HG03565 (cell line): ENCODE results near the gene XDH.

ENCODE experiments used
- ATAC-seq: cut with Tn5 transposase; IDR thresholded peaks from one replicate; pipeline ENCODE4 v1.9.1; 2021; ENCODE audit warnings: mild to moderate bottlenecking, moderate library complexity; ENCODE audit not compliant: unreplicated experiment

Gene XDH

DNA sequence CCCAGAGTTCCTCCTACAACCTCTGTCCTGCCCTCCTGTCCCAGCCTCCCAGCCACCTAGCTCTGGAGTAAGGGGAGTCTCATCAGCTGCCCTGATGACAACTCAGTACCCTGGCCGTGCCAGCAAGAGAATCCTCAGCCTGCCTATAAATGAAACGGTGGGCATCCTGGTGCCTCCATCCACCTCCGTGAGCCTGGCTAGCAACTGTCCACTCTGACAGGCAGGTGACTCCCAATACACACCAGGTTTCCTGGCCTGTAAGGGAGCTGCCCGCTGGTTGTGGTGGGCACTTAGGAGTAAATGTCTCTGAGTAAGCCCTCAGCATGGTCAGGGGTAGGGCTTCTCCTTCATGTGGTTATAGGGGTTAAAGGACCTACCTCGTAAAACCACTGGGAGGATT lies 81.5 kb downstream of the XDH start:
- ATAC-seq = no peak

DNA sequence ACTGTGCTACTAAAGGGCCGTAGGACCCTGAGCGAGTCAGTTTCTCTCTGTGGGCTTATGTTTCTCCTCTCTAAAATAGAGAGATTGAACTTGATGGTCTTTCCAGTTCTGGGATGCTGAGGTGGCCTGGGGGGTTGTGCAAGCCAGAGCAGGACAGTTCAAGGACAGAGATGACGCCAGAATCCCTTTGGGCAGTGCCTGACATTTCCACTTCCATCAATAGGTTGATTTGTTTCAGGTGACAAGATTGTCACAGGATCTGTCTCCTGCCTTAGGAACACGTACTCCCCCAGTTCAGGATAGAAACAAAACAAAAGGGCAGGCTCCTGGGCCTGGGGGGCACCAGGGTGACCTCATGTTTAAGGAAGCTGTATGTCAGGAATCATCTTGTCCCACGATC lies 82.0 kb downstream of the XDH start:
- no peak for ATAC-seq

DNA sequence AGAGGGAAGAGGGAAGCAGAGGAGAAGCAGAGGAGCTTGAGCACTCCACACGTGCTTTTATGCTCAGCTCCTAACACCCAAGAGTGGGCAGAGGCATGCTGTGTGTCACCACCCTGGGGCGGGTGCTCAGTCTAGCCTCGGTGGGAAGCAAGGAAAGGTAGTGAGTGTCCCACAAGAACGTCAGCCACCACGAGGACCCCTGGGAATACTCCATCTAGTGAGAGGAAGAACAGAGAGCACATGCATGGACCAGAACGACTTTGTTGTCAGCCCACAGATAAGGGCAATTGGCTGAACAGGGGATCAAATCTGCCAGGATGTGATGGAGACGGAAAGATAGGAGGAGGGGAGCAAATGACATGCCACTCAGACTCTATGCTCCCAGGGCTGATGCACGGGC lies 83.4 kb downstream of the XDH start:
- no peak for ATAC-seq

DNA sequence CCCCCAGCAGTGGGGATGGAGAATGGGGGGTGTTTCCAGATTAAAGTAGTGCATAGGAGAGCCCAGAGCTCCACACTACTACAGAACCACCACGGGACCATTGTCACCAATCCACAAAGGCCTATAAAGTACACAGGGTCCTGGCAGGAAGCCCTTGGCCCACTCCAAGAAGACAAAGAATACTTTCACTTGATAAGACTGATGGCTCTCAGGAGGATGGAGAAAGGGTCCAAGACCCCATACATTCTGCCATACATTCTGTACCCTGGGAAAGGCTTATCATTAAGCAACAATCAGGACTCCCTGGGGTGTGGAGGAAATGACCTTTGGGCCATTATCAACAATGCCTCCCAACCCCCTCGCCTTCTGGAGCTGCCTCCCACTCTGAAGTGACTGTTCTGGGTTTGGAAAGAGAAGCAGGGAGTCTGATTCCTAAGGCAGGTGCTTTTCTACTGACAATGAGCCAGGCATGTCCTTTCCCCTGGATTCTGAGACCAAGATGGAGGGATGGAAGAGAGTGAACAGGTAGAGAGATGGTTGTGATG lies 85.4 kb downstream of the XDH start:
- ATAC-seq = no peak

DNA sequence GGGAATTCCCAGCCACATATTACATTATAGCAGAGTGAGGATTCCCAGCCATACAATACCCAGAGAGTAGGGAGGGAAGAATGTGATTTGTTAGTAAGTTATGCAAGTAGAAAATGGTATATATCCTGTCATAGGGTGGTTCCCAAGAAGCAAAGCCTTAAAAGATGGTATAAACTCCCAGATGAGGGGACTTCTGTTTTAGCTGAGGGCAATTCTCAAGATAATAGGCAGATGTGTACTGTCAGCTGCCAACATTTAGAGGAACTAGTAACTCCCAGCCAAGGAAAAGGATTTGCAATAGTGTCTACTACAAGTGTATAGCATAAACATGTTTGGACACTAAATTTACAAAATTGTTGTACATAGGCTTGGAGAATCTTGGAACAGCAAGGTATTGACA lies 86.5 kb downstream of the XDH start:
- no peak for ATAC-seq

DNA sequence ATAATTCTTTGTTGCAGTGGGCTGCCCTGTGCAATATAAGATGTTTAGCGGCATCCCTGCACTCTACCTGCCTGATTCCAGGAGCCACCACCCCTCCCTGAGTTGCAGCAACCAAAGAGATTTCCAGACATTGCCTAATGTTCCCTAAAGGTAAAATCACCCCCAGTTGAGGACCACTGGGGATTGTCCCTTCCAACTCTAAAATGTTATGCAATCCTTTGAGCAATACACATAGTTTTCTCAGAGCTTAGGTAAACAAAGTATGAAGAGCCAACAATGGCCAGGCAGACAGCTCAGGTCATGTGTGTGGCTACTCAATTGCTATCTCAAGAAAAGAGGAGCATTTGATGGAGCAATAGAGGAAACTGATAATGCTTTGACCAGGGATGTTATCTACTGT lies 87.0 kb downstream of the XDH start:
- no peak for ATAC-seq

DNA sequence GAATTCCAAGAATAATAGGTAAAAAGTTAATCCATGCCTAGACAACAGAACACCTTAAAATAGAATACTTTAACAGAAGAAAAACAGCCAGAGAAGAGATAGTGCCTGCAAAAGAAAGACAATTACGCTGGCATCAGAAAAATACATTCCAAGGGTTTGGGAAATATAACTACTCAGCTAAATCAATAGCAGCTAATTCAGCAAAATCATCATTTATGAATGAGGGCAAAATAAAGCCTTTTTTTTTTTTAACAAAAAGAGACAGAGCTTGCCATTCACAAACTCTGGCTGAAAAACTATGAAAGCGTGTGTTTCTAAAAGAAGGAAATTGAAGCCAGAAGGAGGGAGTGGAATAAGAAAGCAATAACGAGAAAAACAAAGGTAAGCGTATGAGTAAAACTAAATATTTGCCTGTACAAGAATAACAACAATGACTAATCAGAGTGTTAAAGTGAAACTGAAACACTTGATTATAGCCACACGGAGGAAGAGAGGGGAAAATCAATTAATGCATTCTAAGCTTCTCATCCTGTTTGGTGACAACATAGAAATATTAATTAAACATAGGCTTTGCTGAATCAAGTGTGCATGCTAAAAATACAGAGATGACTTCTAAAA lies 90.4 kb downstream of the XDH start:
- peak; percentile 87 for ATAC-seq

DNA sequence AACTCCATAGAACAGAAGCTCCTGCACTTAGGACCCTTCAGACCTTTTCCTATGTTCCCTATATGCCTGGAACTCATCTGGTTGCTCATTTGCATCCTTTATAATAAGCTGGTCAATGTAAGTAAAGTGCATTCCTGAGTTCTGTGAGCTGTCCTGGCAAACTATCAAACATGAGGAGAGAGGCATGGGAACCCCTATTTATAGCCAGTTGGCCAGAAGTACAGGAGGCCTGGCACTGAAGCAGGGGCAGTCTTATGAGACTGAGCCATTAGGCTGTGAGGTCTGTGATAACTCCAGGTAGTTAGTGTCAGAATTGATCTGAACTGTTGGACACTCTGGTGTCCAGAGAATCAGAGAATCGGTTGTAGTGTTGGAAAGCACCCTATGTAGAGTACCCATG lies 92.2 kb downstream of the XDH start:
- ATAC-seq = no peak

DNA sequence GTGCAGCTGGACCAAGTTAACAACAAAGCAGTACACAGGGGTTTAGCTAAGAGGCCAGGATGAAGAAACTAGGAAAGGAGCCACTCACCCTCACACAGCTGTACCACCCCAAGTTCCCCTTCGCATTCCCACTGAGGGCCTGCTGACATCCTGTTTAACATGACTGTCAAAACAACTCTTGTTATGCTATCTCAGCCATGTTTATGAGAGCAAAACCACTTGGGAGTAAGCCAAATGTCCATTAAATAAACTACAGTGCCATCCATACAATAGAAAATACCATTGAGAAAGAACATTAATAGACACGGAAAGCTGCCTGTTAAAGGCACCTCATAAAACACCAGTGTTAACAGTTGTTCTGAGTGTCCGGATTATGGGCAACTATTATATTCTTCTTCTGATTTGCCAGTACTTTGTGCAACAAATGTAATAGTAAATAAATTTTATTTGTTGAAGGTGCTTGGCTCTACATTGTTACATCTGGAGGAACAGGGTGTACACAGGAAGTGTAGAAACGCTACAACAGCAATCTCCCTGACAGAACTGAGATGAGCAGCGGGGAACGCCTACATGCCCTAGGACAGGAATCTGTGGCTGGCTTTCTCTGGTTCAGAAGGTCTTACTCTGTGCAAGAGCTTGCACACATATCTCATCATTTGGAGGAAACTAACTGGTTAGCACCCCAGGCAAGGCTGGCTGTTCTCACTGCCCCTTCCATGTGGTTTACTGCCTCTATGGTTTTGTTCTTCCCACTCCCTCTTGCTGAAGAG lies 95.0 kb downstream of the XDH start:
- peak; percentile 47 for ATAC-seq

DNA sequence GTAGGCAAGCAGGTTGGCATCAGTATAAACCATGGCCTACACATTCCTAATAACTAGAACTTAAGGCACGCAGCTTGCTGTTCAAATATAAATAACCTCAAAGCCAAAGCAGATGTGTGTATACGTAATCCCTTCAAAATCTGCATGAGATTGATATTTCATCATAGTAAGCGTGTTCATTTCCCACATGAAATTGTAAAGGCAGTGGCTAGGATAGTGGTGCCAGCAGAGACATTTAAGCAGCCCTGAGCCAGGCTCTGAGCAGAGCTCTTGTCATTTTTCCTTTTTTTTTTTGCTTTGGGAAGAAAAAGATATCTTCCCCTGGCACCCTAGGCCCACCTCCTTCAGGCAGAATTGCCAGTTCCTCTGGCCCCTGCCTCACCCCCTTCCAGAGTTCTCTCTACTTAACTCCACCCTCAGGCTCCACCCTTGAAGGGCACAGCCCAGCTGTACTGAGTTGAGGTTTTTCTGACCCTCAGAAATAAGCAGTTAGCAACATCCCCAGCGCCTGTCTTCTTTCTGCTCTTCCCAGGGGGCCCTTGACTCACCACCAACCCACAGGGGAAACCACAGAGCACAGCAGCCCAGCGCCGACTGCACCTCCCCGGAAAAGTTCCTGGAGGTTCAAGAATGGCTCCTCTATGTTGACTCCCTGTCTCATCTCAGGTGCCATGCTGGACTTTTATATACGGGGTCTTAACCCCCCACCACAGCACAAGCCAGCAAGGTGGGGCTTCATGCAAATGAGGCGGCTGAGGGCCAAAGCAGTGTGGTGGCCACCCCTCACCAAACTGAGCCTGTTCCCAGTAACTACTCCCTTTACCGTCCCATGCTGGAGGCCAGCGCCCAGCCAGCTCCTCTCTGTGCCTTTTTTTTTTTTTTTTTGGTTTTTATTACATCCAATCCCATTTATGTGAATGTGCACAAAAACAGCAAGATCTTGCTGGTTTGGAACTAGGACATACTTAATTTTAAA lies 95.9 kb downstream of the XDH start:
- ATAC-seq = peak; percentile 72

DNA sequence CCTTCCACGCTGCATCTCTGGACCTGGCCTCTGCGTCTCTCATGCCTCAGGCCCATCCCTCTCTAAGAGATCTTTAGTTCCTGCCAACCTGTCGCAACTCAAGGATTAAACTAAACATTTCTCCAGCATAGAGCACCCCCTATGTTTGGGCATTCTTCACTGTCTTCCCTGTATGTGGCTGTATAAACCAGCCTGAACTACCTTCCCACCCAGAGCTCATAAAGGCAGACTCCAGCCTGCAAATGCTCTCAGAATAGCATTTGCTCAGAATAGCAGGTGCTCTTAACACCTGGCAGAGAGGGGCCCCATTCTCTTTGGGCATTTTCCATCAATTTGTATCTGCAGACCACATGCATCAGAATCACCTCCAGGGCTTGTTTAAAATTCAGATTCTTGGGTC lies 97.1 kb downstream of the XDH start:
- no peak for ATAC-seq

DNA sequence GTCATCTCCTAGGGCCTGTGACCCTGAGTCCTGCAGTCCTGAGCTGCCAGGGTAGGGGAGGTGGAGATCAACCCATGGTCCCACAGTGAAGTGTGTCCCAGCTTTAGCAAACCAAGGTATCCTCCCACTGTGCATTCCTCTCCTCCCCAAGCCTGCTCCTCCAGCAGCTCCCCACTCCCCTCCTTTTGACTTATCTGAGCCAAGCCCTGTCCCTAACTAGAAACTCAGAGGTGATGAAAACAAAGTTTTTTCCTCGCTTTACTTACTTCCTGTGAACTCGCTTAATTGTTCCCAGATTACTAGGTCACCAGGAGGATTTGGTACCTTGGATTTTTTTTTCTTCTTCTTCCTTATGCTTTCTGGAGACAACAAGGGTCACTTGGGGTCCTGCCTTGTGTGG lies 99.8 kb downstream of the XDH start:
- no peak for ATAC-seq

DNA sequence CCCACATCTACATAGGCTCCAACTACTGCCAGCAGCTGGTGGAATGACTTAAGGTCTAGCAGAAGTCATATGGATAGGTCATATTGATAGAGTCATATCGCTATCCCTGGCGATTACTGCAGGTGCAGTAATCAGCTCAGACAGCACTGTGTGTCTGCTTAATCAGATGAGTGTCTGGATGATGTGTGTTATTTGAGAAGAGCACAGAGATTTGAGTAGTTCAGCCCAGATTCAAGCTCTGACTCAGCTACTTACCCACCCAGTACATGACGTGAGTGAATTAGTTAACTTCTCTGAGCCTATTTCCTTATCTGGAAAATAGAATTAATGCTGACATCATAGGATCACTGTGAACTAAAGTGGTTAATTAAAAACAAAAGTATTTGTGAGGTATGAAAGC lies 101.6 kb downstream of the XDH start:
- no peak for ATAC-seq

DNA sequence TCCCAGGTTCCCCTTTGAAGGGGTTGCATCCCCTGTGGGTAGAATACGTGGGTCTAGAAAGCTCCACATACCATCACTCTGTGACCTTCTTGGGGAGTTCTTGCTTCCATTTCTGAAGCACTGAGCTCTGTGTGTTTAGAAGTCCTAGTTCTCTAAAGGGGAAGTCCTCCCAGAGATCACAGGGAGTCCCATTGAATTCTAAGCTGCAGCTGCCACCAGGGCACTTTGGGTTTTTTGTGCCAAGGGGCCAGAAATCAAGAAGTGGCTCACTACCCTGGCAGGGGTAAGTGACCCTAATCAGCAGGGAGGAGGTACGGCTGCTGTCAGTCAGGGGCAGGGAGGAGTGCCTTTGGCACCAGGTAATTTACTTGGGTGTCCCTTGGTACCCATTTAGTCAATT lies 109.7 kb downstream of the XDH start:
- ATAC-seq = no peak

DNA sequence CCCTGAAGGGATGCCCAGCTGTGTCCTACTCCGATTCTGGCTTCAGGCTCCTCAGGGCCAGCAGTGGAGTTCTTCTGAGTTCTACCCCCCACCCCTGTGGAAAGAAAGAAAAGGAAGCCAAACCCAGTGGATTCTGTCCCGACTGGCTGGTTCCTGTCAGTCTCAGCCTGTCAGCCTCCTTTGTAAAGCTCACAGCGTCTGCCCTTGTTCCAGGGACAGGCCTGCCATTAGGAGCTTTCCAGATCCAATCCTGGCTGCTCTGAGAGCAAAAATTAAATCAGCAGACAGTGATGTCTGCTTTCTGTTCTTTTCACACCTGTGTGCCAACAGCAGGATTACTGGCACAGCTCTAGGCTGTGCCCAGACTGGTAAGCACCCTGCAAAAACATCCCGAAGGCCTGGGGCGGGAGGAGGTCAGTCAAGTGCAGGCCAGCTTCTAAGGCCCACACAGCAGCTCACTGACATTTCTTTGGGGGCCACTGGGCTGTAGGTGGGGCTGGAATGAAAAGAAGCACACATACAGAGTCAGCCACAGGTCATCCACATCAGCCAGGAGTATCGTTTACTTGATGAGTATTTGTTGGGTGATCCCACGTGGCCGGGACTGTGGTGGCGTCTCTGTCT lies 111.5 kb downstream of the XDH start:
- ATAC-seq = no peak

DNA sequence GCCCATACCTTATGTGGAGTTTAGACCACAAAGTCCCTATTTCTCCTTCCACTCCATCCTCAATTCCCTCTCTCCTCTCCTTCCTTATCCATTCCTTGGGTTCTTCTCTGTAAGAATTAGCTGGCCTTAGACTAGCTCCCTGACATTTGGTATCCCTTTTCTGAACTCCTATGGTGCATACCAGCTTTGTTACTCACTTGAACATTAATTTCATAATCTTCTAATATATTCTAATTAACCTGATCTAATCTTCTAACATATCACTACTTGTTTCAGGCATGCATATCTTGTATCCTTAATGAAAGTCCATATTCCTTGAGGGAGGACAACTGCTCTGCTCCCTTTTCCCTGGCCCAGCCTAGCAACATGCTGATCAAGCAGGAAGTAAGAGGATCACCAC lies 114.2 kb downstream of the XDH start:
- ATAC-seq = no peak

DNA sequence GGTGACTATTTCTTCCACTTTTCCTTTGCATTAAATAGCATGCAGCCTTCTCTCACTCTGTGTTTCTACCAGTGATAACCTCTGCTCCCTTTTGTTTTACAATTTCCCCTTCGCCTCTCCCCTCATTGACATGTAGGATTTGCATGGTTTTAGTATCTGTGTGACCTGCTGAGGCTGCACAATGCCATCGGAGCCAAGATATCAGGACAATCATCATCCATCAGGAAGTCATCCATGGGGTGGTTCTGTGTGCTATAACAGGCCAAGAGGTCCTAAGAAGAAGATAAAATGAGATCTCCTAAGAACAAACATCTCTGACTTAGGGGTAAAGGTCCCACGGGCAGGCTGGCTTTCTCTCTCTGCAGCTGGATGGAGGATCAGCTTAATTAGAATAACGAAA lies 115.0 kb downstream of the XDH start:
- no peak for ATAC-seq

DNA sequence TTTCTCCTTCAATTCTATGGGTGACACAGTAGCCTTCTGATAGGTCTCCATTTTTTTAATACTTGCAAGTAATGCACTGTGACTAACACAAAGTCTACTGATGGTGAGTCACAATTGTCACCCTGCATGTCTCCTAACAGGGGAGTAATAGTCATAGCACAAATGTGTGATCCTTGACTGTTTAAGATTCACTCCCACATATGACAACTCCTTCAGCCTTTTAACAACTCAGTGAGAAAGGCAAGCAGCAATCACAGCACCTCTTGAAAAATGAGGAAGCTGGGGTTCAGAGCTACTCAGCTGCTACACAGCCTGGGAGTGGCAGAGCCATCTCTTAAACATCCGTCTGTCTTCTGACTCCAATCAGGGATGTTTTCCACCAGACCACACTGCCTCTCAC lies 116.8 kb downstream of the XDH start:
- ATAC-seq = no peak

DNA sequence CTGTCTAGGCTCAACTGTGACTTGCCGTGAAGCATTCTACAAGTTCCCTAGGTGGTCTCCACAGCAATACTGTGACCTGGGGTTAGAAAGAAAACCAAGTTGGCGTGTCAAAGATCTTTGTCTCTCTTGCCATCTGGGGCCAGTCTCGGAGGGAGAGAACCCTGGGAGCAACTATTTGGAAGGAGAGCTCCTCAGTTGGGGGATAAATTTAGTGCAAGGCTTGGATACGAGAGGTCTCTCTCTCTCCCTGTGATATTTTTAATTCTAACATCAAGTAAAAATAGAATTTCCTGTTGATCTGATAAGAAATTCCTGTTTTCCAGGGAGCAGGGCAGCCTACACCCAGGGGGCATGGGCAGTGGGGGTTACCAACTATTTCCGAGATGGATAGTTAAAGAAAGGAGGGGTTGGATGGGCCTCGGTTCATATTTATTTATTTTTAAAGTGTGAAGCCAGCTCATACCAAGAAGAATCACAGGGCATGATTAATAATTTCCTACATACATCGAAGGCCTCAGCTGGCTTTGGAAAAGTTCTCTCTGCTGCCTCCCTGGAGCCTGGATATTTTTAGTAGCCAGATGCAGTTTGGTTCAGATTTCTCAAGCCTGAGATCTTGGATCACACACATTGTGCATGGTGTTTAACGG lies 117.8 kb downstream of the XDH start:
- ATAC-seq = no peak

DNA sequence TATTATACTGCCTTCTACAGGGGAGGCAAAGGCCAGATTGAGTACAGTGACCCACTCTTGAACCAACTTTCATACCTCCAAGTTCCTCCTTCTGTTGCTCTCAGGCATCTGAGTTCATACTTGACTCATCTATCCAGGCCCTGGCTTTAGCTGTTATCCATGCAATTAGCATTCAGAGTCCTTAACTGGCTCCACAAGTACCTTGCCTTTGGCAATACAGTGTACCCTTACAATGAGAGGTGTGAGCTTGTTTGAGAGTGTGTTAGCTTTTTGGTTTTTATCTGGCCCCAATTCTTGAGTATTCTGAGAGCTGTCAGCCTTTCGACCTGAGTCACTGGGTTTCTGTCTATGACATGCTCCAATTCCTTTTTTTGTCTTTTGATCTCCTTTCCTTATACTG lies 120.3 kb downstream of the XDH start:
- no peak for ATAC-seq

DNA sequence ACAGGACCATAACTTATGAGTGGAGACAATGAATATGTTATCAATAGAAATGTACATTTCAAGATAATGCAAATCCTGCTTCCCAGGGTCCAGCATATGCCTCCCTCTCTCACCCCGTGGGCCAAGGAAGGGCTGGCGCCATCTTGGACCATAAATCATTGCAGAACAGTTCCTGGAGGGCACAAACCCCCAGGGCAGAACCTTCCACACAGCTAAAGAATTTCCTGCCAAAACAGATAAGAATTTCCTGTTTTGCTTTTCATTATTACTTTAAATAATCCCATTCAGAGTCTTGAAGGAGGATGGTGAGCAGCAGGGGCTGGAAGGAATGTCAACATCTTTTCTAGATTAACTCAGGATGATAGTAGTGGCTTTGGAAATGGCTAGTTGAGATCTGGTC lies 126.9 kb downstream of the XDH start:
- no peak for ATAC-seq
